Stimulated activated CD8-positive, alpha-beta memory T cell treated with anti-CD3 and anti-CD28 coated beads, Interleukin-15, amount 100 ng/mL, for 24 hours (primary cell): ENCODE data around the gene YJU2.
"Not testable (repeated sequence)": the region's sequence is repeated elsewhere in the genome, so short reads cannot be mapped to it uniquely, and the experiment has no call there.

Experiments used
- DNase-seq: peaks from one replicate; pipeline ENCODE4 v3.0.0-alpha.2; 2020; ENCODE audit warnings: low read depth

The YJU2 gene

GRCh38 chr19:4246767-4247593 is at the start of gene YJU2:
YJU2 (plus strand) TSS chr19:4247080; CDS start chr19:4247147, 67 bp downstream.
- DNase-seq: peak; percentile 86

GRCh38 chr19:4197228-4197624 is 49.7 kb upstream of the YJU2 start:
- no peak for DNase-seq

GRCh38 chr19:4197625-4198466 is 49.0 kb upstream of the YJU2 start:
- DNase-seq: no peak

GRCh38 chr19:4198467-4199126 is 48.3 kb upstream of the YJU2 start:
- no peak for DNase-seq

- no peak for DNase-seq
Observed at GRCh38 chr19:4199699-4200293, 47.1 kb upstream of the YJU2 start.

GRCh38 chr19:4200940-4201542 is 45.8 kb upstream of the YJU2 start:
- no peak for DNase-seq

- DNase-seq: no peak
Observed at GRCh38 chr19:4201798-4202197, 45.1 kb upstream of the YJU2 start.

GRCh38 chr19:4206818-4207484 is 39.9 kb upstream of the YJU2 start:
- DNase-seq: no peak

- DNase-seq: no peak
Observed at GRCh38 chr19:4208385-4209094, 38.3 kb upstream of the YJU2 start.

GRCh38 chr19:4210166-4210731 is 36.6 kb upstream of the YJU2 start:
- no peak for DNase-seq

- no peak for DNase-seq
Observed at GRCh38 chr19:4213116-4213515, 33.8 kb upstream of the YJU2 start.

- DNase-seq: no peak
Observed at GRCh38 chr19:4215807-4216206, 31.1 kb upstream of the YJU2 start.

GRCh38 chr19:4216846-4217245 is 30.0 kb upstream of the YJU2 start:
- no peak for DNase-seq

- no peak for DNase-seq
Observed at GRCh38 chr19:4217429-4218264, 29.2 kb upstream of the YJU2 start.

GRCh38 chr19:4218523-4218922 is 28.4 kb upstream of the YJU2 start:
- not testable (repeated sequence) for DNase-seq

GRCh38 chr19:4220188-4220587 is 26.7 kb upstream of the YJU2 start:
- DNase-seq: no peak

GRCh38 chr19:4224470-4224869 is 22.4 kb upstream of the YJU2 start:
- no peak for DNase-seq

GRCh38 chr19:4225885-4226284 is 21.0 kb upstream of the YJU2 start:
- no peak for DNase-seq

GRCh38 chr19:4227771-4228170 is 19.1 kb upstream of the YJU2 start:
- no peak for DNase-seq
